B cell (primary cell): ENCODE data around the gene PIP5K1A.

Source experiments
- CTCF ChIP-seq: fragments of 200-600 bp; IDR thresholded peaks from one replicate; pipeline ENCODE4 v1.8.0; 2022; ENCODE audit warnings: antibody characterized with exemption, mild to moderate bottlenecking
- EZH2 ChIP-seq: IDR thresholded peaks from 2 replicates; pipeline ENCODE4 v1.6.1; 2012; ENCODE audit warnings: borderline replicate concordance, low read depth, mild to moderate bottlenecking, moderate library complexity, low read length; ENCODE audit not compliant: insufficient read depth, poor library complexity, severe bottlenecking

GRCh38 chr1:151289991-151290708 lies 91.8 kb downstream of the PIP5K1A start:
- no peak for TF ChIP-seq CTCF
- TF ChIP-seq EZH2 = no peak
